ENCODE data around the gene GALNT12. TPM values are rescaled to one million over a fixed set of nuclear protein-coding genes. Genes with fewer than 3 reads are reported as not detected.

Gene GALNT12
- total RNA-seq, 1 donor from 2014 or later = 12.9 TPM

DNA sequence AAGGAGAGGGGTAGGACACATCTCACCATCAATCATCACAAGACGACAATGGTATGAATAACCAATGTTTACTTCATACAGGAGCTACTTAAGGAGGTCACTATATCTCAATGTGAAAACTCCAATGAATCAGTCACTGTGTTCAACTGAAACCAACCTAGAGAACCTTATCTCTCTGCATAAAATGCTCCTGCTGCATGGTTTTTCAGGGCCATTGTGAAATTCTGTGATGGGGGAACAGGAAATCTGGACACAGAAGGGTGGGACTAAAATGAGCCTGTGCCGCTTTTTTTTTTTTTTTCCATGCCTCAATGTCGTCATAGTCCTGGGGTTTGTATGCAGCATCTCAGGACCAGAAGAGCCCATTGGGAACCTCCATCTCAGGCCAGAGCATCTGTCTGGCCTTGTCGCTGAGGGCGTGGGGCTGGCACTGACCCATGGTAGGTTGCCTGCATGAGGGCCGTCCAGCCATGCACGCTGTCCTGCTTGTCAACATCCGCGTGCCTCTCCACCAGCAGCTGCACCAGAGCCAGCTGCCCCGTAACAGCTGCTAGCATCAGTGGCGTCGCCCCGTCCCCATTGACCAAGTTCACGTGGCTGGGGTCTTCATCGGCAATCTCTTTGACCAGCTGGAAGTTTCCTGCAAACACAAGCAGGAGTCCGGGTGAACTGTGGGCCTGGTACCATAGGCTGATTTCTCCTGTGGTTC, 23.8 kb upstream of the GALNT12 start:
- Mint-ChIP-seq H3K9me3 (ENCODE audit: low read depth) (no peaks in the 10 kb centered on the region), H3K4me1 (ENCODE audit: low read depth) (peaks cover 38% of the 10 kb centered on the region), H3K27ac (no peak overlapping the region), H3K27me3 (no peaks in the 10 kb centered on the region), H3K36me3 (ENCODE audit: insufficient read depth) (peaks cover 14% of the 10 kb centered on the region), H3K4me3 (ENCODE audit: low read depth) (no peak overlapping the region)
- TF ChIP-seq, protein P1, sequence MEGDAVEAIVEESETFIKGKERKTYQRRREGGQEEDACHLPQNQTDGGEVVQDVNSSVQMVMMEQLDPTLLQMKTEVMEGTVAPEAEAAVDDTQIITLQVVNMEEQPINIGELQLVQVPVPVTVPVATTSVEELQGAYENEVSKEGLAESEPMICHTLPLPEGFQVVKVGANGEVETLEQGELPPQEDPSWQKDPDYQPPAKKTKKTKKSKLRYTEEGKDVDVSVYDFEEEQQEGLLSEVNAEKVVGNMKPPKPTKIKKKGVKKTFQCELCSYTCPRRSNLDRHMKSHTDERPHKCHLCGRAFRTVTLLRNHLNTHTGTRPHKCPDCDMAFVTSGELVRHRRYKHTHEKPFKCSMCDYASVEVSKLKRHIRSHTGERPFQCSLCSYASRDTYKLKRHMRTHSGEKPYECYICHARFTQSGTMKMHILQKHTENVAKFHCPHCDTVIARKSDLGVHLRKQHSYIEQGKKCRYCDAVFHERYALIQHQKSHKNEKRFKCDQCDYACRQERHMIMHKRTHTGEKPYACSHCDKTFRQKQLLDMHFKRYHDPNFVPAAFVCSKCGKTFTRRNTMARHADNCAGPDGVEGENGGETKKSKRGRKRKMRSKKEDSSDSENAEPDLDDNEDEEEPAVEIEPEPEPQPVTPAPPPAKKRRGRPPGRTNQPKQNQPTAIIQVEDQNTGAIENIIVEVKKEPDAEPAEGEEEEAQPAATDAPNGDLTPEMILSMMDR (IDR thresholded peaks at IDR 0.05; ENCODE audit: unreplicated experiment) = no peak
- no peak for DNase-seq (ENCODE audit: low spot score, unreplicated experiment)

GRCh38 chr9:98784831-98785806, 22.4 kb upstream of the GALNT12 start:
- Mint-ChIP-seq H3K27ac (peak overlapping the region; percentile 16), H3K9me3 (ENCODE audit: low read depth) (no peaks in the 10 kb centered on the region), H3K27me3 (no peaks in the 10 kb centered on the region), H3K4me1 (ENCODE audit: low read depth) (peaks cover 31% of the 10 kb centered on the region), H3K4me3 (ENCODE audit: low read depth) (no peak overlapping the region), H3K36me3 (ENCODE audit: insufficient read depth) (peaks cover 14% of the 10 kb centered on the region)
- TF ChIP-seq, protein P1 (IDR thresholded peaks at IDR 0.05; ENCODE audit: unreplicated experiment) = no peak
- no peak for DNase-seq (ENCODE audit: low spot score, unreplicated experiment)

- H3K4me3 Mint-ChIP-seq (ENCODE audit: low read depth) = no peak overlapping the region
- no peaks in the 10 kb centered on the region for H3K27me3 Mint-ChIP-seq
- TF ChIP-seq, protein P1 (IDR thresholded peaks at IDR 0.05; ENCODE audit: unreplicated experiment) = no peak
- no peaks in the 10 kb centered on the region for H3K9me3 Mint-ChIP-seq (ENCODE audit: low read depth)
- peaks cover 23% of the 10 kb centered on the region for H3K4me1 Mint-ChIP-seq (ENCODE audit: low read depth)
- peaks cover 11% of the 10 kb centered on the region for H3K36me3 Mint-ChIP-seq (ENCODE audit: insufficient read depth)
- peak overlapping the region; percentile 53 for H3K27ac Mint-ChIP-seq
- no peak for DNase-seq (ENCODE audit: low spot score, unreplicated experiment)
These were observed 20.5 kb upstream of the GALNT12 start for GRCh38 chr9:98786750-98787510.

GRCh38 chr9:98787766-98788335, 19.6 kb upstream of the GALNT12 start:
- no peak overlapping the region for H3K4me3 Mint-ChIP-seq (ENCODE audit: low read depth)
- H3K27me3 Mint-ChIP-seq = no peaks in the 10 kb centered on the region
- no peak for DNase-seq (ENCODE audit: low spot score, unreplicated experiment)
- peaks cover 7% of the 10 kb centered on the region for H3K36me3 Mint-ChIP-seq (ENCODE audit: insufficient read depth)
- H3K27ac Mint-ChIP-seq = no peak overlapping the region
- H3K4me1 Mint-ChIP-seq (ENCODE audit: low read depth) = peaks cover 24% of the 10 kb centered on the region
- TF ChIP-seq, protein P1 (IDR thresholded peaks at IDR 0.05; ENCODE audit: unreplicated experiment) = no peak
- H3K9me3 Mint-ChIP-seq (ENCODE audit: low read depth) = no peaks in the 10 kb centered on the region

Measured in progenitor cell of endocrine pancreas (in vitro differentiated cells).